Esophagus muscularis mucosa (tissue), 4 donors: Measurements from ENCODE around the gene CHFR.

Experiments
- EP300 ChIP-seq: sonication (generic); formaldehyde crosslinking; IDR thresholded peaks from one replicate; pipeline ENCODE4 v1.6.1; 2017; ENCODE audit warnings: antibody characterized with exemption
- POLR2A ChIP-seq: fragments of 450-650 bp; IDR thresholded peaks from one replicate; pipeline ENCODE4 v1.6.1; 2017; ENCODE audit warnings: antibody characterized with exemption, moderate library complexity, mild to moderate bottlenecking, low read depth
- POLR2AphosphoS5 ChIP-seq, 2 donors: sonication (generic); formaldehyde crosslinking; IDR thresholded peaks; one replicate each; pipeline ENCODE4 v1.6.1; 2017; ENCODE audit warnings: antibody characterized with exemption in 2 of 2
- TF ChIP-seq, protein P1 (sequence below), 3 experiments: fragments of 200-600 bp in 2 of 3; fragments of 450-650 bp in 1 of 3; sonication (generic) in 2 of 3; IDR thresholded peaks; one replicate each; pipeline ENCODE4 v1.5.1; 2017 to 2019; ENCODE audit warnings: antibody characterized with exemption in 3 of 3, mild to moderate bottlenecking in 2 of 3, moderate library complexity in 1 of 3

DNA sequence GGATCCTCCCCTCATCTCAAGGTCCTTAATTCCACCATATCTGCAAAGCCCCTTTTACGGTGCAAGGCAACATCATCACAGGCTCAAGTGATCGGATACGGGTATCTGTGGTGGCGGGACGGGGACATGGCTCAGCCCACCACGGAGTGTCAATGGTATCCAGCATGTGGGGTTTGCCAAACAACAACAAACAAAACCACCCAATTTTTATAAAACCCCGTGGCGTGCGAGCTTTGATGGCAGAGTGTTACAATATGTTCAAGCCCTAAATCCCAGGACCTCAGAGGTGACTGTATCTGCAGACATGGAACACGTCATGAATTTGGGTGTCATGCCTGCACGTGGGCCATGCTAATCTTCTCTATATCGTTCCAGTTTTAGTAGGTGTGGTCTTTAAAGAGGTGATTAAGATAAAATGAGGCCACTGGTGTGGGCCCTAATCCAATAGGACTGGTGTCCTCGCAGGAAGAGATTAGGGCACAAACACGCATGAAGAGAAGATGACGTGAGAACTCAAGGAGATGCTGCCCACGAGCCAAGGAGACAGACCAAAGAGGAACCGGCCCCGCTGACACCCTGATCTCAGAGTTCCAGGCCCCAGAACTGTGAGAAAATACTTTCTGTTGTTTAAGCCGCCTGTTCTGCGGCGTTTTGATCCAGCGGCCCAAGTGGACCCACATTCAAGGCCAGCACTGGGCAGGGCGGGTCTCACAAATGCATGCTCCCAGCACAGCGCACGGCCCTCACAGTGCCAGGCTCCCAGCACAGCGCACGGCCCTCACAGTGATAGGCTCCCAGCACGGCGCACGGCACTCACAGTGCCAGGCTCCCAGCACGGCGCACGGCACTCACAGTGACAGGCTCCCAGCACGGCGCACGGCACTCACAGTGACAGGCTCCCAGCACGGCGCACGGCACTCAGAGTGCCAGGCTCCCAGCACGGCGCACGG, 52.1 kb downstream of the CHFR start:
- TF ChIP-seq, protein P1, sequence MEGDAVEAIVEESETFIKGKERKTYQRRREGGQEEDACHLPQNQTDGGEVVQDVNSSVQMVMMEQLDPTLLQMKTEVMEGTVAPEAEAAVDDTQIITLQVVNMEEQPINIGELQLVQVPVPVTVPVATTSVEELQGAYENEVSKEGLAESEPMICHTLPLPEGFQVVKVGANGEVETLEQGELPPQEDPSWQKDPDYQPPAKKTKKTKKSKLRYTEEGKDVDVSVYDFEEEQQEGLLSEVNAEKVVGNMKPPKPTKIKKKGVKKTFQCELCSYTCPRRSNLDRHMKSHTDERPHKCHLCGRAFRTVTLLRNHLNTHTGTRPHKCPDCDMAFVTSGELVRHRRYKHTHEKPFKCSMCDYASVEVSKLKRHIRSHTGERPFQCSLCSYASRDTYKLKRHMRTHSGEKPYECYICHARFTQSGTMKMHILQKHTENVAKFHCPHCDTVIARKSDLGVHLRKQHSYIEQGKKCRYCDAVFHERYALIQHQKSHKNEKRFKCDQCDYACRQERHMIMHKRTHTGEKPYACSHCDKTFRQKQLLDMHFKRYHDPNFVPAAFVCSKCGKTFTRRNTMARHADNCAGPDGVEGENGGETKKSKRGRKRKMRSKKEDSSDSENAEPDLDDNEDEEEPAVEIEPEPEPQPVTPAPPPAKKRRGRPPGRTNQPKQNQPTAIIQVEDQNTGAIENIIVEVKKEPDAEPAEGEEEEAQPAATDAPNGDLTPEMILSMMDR (IDR thresholded peaks at IDR 0.05) = no peak
- TF ChIP-seq POLR2AphosphoS5 (IDR thresholded peaks at IDR 0.05) (no peak), EP300 (no peak), POLR2A (no peak)
